Renal pelvis (tissue), 4 donors: ENCODE measurements around the gene MCCC2. TPM values are rescaled to one million over a fixed set of nuclear protein-coding genes. Genes with fewer than 3 reads are reported as not detected.
"Not testable (repeated sequence)": the region's sequence is repeated elsewhere in the genome, so short reads cannot be mapped to it uniquely, and the experiment has no call there.

Source experiments
- DNase-seq: peaks from one replicate; pipeline ENCODE4 v3.0.0-alpha.2; 2013
- polyA plus RNA-seq, 3 donors: library from polyadenylated mRNA; unstranded; fragments of 120-200 nt; gene quantifications; one replicate each; pipeline ENCODE4 v1.2.1, GENCODE V29; 2013; ENCODE audit not compliant: insufficient read length in 3 of 3

Gene MCCC2
- polyA plus RNA-seq, 3 donors: 52.2 to 73.8 (median 66.1) TPM

DNA sequence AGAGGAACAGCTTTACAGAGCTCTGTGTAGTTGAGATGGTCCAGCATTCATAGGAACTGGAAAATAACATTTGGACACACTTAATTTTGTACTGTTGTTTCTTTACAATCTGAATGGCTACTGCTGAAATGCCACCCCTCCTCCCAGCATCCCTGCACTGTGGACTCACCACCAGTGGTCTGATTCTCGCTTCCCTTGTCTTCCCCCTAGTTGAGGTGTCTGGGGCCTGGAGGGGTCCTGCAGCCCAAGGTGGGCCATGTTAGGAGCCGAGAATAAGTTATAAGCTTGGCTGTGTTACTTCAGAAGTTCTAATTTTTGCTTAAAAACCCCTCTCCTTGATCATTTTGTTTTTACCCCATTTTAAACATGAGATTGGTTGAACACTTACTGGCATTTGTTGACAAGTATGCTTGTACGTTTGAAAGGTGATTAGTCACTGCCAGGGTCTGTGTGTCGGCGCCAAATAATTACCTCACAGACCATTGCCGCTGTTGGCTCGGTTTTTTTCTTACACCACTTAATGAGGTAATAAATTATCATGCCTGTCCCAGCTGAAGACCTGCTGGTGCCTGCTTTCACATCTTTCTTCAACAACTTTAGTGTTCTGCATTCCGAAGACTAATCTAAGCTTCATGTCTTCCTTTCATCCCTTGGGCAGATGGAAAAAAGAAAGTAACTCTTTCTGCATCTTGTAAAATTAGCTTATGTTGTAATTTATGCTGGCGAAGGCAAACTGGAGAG, 65.8 kb downstream of the MCCC2 start:
- DNase-seq: peak; percentile 75

DNA sequence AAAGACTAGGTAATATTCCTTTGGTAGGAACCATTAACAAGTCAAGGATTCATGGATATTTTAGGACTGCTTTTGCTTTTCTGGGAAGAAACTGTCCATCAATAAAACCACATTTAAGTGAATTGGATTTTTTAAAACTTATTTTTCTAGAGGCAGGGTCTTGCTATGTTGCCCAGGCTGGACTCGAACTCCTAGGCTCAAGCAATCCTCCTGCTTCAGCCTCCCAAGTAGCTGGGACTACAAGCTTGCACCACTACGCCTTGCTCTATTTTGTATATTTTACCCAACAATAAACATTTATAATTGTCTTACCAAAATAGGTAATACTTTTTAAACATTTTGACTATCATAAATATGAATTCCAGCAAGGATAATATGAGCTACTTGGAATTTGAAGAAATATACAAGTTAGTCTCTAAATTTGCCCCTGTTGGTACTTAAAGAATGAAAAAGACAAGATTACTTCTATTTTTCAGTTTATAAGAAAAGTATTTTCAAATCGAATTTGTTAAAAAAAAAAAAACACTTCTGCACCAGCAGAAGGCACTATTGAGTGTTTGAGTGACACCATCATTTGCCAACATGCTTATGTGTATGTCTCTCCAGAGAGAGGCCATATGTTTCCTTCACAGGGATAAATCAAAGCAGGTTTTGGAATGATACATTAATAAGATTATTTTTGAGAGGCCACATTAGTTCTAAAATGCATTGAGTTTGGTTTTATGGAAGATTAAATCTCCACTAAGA, 71.9 kb downstream of the MCCC2 start:
- no peak for DNase-seq

DNA sequence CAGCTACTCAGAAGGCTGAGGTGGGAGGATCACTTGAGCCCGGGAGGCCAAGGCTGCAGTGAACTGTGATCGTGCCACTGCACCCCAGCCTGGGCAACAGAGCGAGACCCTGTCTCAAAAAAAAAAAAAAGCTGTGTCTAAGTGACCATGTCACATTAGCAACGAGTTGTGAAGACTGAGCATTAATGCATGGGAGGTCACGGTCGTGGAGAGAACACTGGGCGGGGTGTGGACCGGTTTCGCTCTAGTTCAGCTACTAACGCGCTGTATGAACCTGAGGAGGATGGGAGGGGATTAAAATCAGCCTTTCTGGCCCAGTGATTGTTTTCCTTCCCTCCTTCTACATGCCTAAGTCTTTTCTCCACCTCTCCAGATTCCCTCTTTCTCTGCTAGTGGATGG, 75.2 kb downstream of the MCCC2 start:
- peak; percentile 48 for DNase-seq

DNA sequence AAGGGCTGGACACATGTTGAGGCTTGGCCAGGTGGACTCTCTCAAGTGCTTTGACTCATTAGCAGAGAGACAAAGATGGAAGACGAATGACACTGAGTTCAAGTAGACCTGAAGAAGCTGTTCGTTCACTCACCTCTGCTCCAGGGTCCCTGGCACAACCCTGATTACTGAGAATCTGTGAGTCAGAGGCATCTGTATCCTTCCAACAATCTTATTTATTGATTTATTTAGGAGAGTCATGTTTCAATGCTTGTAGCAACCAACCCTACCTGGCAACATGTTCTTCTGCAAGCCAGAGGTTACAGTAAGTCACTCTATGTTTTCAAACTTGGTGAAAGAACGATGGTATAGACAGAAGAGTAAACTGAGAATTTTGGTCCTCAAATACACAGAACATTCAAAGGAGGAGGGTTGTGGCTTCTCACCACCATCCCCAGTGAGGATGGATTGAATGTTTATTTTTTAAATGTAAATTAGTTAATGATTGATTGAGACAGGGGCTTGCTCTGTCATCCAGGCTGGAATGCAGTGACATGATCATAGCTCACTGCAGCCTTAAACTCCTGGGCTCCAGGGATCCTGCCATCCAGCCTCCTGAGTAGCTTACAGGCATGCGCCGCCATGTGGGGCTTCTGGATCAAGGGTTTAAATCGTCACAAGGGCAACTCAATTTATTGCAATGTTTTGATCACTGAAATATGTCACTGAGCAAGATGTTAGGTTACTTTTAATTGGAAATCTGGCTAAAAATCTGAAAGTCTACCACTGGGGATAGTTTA, 76.2 kb downstream of the MCCC2 start:
- DNase-seq: no peak

DNA sequence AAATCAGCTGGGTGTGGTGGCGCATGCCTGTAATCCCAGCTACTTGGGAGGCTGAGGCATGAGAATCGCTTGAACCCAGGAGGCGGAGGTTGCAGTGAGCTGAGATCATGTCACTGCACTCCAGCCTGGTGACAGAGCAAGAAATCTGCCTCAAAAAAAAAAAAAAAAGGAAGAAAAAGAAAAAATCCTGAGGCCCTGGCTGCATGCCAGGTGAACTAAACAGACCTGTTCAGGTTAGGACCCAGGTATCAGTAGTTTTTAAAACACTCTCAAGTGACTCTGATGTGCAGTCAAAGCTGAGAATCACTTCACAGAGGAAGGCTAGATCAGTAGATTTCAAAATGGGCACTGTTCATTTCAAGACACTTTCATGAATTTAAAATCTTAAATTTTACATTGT, 77.5 kb downstream of the MCCC2 start:
- not testable (repeated sequence) for DNase-seq

DNA sequence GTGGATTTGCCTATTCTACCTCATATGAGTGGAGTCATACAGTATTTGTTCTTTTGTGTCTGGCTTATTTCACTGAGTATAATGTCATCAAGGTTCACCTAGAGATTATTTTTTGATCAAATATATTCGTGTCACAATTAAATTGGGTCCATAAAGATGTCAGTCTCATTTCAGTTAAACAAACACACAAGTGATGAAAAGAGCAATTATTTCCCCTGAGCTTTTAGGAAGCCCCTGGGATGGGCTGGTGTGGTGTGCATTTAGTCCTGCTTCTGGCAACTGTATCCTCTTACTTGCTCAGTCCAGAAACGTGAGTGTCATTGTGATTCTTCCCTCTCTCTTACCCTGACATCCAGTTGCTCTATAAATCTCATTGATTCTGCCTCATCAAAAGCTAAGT, 79.2 kb downstream of the MCCC2 start:
- DNase-seq: no peak

DNA sequence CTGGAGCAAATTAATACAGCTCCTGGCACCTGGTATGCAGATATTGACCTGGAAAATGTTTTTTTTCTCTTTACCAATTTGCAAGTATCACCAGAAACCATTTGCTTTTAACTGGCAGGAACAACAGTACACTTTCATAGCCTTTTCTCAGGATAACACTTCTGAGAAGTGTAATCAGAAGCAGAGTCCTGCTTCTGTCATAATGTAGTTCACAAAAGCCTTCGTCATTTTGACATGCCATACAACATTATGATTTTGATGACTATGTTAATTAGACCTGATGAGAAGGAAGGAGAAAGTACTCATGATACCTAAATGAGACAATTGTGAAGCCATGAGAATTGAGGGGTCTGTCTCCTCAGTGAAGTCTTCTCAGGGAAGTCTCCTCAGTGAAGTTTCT, 90.8 kb downstream of the MCCC2 start:
- DNase-seq: no peak

DNA sequence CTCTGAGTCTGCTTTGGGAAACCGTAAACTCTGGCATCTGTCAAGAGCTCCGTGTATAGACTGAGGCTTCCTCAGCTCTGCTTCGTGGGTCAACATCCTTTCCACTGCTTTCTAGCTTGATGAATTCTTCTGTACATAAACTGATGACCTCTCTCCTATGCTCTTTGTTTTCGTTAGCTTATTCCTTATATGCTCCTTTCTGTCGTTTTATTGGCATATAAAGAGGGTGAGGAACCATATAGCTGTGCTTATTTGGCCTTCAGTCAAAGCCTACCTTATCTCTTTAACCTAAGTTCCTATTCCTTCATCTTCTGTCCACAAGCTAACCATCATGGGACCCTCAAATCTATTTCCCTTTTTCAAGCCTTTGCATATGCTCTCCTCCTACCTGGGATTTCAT, 92.6 kb downstream of the MCCC2 start:
- no peak for DNase-seq

DNA sequence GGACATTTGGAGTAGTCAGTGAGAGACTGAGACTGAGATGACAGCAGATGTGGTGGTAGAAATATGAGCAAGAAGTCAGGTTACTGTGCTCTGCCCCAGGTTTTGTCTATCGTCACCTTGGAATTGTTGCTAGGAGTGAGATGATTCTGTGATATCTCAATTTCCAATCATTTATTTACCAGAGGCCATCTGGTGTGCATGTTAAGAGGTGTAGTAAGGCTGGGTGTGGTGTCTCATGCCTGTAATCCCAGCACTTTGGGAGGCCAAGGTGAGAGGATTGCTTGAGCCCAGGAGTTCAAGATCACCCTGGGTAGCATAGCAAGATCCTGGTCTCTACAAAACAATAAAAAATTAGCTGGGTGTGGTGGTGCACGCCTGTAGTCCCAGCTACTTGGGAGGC, 93.4 kb downstream of the MCCC2 start:
- no peak for DNase-seq

DNA sequence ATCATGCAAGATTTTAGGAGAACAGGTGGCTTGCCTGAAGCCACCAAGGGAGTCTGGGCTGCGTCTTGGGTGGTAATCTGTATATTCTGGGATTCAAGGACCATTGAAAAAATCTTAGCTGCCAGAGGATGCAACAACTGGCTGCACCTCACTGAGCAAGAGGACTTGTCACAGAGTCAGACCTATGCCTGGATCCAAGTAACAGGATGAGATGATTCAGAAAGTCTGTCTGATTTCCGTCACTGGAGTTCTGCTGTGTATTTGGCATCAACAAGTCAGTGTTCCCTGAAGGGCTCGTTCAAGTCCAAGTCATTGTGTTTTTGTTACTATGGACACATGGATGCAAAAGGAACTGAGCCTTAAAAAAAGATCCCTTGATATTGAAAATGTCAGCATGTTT, 94.2 kb downstream of the MCCC2 start:
- DNase-seq: no peak

DNA sequence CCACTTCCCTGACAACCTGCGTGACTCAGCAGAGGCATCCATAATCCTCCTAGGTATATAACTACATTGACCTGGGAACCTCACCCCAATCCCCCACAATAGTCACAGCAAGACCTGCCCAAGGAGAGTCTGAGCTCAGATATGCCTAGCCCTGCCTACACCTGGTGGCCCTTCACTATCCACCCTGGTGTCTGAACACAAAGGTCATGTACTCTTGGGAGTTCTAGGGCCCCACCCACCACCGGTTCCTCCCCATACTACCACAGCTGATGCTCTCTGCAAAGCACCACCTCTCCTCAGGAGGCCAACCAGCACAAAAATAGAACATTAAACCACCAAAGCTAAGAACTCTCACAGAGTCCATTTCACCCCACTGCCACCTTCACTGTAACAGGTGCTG, 97.2 kb downstream of the MCCC2 start:
- DNase-seq: no peak

DNA sequence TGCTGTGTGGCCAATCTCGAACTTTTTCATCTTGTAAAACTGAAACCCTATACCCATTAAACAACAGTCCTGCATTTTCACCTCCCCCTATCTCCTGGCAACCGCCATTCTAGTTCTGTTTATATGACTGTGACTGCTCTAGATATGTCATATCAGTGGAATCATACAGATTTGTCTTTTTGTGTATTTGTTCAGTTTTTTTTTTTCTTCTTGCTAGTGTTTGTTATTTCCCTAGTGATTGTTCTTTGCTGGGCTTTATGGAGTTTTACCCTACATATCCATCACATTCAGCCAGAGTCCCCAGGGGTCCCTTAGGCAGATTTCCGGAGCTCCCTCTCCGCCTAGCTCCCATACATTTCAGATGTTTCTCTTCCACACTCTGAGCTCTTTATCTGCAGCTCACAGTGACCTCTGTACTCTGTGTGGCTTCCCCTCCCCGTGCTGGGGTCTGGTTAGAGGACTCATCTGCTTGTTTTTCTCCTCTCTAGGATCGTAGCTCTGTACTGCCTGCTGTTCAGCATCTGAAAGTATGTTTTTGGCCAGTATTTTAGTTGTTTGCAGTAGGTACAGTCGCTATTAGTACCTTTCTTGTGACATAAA, 106.8 kb downstream of the MCCC2 start:
- DNase-seq: no peak

DNA sequence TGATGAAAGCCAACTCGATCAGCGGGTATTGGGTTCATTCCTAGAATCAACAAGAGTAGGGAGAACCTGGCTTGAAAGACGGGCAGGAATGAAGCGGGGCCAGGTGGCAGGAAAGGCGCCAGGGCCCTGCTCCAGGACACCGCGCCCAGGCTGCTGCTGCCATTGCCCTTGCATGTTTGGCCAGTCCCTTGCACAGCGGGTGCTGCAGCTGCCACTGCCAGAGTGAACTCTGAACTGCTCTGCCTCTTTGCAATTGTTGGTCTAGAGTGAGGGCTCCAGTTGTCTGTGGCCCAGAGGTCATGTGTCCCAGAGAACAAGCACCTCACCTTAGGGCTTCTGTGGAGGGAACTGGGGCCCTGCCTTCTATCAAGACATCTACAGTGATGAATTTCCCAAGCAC, 107.9 kb downstream of the MCCC2 start:
- DNase-seq: no peak

DNA sequence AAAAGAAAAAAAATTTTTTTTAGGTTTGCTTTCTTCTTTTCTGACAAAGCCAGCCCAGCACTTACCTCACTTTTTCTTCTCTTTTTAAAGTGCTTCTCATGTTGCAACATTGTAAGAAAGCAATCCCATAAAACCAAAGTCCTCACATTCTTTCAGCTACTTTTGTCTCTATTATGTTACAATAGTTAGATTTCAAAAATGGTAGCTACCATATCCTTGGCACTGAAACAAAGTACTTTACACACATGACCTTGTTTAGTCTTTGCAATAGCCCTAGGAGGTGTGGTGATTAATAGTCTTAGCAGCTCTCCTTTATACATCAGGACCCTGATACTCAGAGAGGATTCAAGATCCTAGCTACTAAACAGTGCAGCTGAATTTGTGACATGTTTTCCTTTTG, 108.5 kb downstream of the MCCC2 start:
- no peak for DNase-seq

DNA sequence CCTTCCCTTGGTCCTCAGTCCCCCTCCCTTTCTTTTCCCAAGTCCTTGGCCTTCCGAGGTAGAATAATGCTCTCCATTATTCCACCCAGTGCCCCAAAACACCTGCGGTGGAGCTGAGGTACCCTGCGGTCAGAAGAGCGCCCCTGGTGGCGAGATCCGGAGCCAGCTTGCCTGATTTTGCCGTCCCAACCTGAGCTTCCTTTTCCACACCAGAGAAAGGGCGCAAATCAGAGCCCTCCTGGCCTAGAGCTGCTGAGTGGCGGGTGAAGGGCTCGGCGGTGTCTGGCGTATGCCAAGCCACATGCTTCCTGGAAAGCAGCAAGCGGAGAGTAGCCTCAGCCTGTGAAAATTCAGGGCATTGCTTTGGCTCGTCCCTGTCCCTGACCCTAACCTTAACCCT, 110.8 kb downstream of the MCCC2 start:
- no peak for DNase-seq

DNA sequence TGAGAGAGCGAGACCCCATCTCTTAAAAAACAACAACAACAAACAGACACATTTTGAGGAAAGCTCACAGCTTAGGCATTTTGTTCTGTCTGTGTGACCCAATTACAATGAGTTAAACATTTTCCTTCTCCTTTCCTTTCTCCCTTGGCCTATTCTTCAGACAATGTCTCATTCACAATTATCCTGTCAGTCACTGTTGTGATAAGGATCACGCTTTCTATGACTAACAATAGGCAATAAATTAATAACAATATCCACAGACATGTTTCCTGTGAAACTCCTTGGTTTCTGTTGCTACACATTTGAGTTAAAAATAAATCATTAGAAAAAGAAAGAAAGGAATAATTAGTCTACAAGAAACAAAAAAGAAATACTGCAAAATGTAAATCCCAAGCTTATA, 112.1 kb downstream of the MCCC2 start:
- DNase-seq: no peak

DNA sequence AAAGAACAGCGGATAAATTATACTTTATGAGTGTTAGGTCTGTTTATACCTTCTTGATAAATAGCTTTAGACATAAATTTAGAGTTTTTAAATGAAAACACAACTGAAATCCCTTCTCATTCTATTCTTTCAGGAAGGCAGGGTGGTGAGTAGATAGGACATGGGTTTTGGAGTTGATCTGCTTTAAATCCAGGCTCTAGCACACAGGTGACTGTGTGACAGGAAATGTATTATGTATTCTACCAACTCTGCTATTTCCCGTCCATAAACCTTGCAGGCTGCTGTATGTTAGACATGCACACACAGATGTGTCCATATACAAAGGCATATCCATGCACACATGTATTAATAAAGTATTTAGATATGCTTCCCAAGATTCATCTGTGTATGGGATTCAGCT, 112.6 kb downstream of the MCCC2 start:
- DNase-seq: no peak

DNA sequence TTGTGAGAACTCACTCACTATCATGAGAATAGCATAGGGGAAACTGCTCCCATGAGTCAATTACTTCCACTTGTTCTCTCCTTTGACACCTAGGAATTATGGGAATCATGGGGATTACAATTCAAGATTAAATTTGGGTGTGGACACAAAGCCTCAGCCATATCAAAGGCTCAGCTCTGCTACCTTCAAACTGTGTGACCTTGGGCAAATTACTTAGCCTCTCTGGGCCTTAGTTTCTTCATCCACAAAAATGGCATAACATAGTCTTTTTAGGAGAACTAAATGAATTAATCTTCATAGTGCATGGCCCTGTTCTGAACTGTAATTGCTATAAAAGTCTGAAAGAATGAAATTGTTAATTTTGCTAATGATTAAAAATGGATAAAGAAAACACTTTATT, 113.7 kb downstream of the MCCC2 start:
- DNase-seq: no peak

DNA sequence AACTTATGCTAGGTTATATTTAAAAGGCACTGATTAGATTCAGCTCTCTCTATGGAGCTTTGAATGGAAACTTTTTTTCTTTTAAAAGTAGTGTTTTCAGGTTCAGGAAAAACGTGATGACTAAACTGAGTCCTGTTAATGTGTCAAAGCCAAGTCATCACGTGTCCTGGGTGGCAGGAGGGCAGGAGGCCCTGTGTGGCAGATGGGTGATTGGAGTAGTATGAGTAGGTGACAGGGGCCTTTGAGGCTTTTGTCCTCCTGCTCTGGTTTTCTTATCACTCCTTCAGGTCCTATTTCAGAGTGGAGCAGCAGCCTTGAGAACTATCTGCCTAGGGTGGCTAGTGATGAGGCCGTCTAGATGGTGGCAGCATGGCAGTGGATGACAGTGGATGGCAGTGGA, 114.3 kb downstream of the MCCC2 start:
- no peak for DNase-seq

DNA sequence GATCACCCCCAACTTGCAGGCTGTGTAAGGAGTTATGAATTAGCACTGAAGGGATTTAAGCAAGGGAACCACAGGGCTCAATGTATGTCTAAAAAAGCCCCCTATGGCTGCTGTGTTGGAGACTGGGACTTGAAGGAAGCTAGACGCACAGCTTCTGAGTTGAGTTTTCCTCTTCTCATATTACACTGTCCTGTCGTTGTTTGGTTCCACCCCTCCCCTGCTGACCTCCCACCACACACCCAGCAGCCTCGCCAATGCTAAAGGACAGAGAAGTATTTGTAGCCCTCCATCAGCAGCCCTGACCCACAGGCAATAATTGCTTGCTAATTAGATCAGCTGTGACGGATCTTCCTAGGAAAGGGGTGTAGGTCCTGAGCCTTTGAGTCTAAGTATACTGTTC, 116.8 kb downstream of the MCCC2 start:
- no peak for DNase-seq

DNA sequence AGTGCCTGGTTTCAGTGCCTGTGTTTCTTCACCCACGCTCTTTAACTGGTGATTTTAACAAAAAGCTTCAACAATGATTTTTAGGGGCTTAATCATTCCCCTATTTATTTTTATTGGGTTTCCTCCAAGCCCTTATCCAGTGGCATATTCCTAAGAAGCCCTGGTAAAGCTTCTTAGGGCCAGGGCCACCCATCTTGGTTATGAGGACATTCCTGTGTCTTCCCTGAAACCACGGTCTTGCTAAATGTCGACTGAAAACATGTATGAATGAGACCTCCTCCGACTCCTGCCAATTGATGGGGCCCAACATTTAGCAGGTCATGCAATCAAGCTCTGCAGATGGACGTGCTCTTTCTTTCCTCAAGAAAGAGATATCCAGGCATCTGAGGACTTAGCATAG, 118.3 kb downstream of the MCCC2 start:
- no peak for DNase-seq

DNA sequence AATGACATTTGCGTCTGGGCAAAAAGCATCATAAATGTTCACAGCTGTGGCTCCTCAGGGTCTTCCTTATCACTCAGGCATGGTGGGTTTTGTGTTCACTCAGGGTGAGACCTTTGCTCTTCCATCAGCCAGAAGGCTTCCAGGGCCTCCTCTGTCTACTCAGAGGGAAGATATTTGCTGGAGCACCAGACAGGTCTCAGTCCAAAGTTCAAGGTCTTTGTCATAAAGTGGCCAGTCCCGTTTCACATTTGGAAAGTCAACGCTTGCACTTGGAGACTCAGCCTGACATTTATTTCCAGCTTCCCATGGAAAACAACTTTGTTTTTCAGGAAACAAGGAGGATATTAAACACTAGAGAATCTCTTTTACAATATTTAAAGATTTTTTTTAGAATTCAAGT, 119.8 kb downstream of the MCCC2 start:
- DNase-seq: no peak
